Caco-2 (cell line): ENCODE data around the gene ADGRA1. TPM values are rescaled to one million over a fixed set of nuclear protein-coding genes. Genes with fewer than 3 reads are reported as not detected.

Experiments
- BruUV-seq: library from RNA; stranded (reverse); fragments of 400-500 nt; replicated peaks from 2 replicates; lab custom pipeline; 2021; lab: Mats Ljungman, UMichigan
- CTCF ChIA-PET: fragments of 300-600 bp; sonication (Branson Sonifier 250); formaldehyde crosslinking; loops from one replicate; lab custom pipeline; 2022; ENCODE audit warnings: antibody characterized with exemption; lab: Charles Lee
- POLR2A ChIA-PET: fragments of 300-600 bp; sonication (Branson Sonifier 250); formaldehyde crosslinking; loops from one replicate; lab custom pipeline; 2022; ENCODE audit warnings: antibody characterized with exemption; lab: Charles Lee
- DNase-seq, 2 experiments: peaks; one replicate each; pipeline versions ENCODE4 v3.0.0 to v3.0.0-alpha.2; 2020 to 2022
- H3K27me3 ChIP-seq: replicated peaks from 2 replicates; pipeline ENCODE4 v1.6.0; 2011; ENCODE audit warnings: low read length; ENCODE audit not compliant: control insufficient read depth, insufficient read depth
- H3K36me3 ChIP-seq: 2 replicates; pipeline ENCODE4 v1.5.1; 2011; ENCODE audit warnings: low read length; ENCODE audit not compliant: control insufficient read depth, insufficient read depth
- H3K4me1 ChIP-seq: fragments of 250-450 bp; sonication (Bioruptor Pico); 2 replicates; pipeline ENCODE4 v1.5.1; 2020; ENCODE audit warnings: mild to moderate bottlenecking
- H3K4me3 ChIP-seq: 2 replicates; pipeline ENCODE4 v1.5.1; 2011; ENCODE audit warnings: low read depth, mild to moderate bottlenecking, control low read depth, low read length
- H3K9me3 ChIP-seq: fragments of 250-450 bp; sonication (Bioruptor Pico); 2 replicates; pipeline ENCODE4 v1.5.1; 2020; ENCODE audit warnings: mild to moderate bottlenecking, moderate library complexity
- H3K27ac Mint-ChIP-seq: one replicate; pipeline ENCODE4 v1.8.0; 2022; ENCODE audit warnings: mixed read lengths; ENCODE audit not compliant: unreplicated experiment
- H3K27me3 Mint-ChIP-seq: one replicate; pipeline ENCODE4 v1.8.0; 2022; ENCODE audit warnings: mixed read lengths; ENCODE audit not compliant: insufficient read depth, unreplicated experiment
- H3K36me3 Mint-ChIP-seq: one replicate; pipeline ENCODE4 v1.8.0; 2022; ENCODE audit warnings: mild to moderate bottlenecking, mixed read lengths; ENCODE audit not compliant: insufficient read depth, unreplicated experiment
- H3K4me1 Mint-ChIP-seq: one replicate; pipeline ENCODE4 v1.8.0; 2022; ENCODE audit warnings: low read depth, mixed read lengths; ENCODE audit not compliant: unreplicated experiment
- H3K4me3 Mint-ChIP-seq: one replicate; pipeline ENCODE4 v1.8.0; 2022; ENCODE audit warnings: mild to moderate bottlenecking, moderate library complexity, mixed read lengths; ENCODE audit not compliant: unreplicated experiment
- H3K9me3 Mint-ChIP-seq: one replicate; pipeline ENCODE4 v1.8.0; 2022; ENCODE audit warnings: mixed read lengths; ENCODE audit not compliant: unreplicated experiment
- CTCF ChIP-seq, 2 experiments: fragments of 200-600 bp in 1 of 2; IDR thresholded peaks; 1 replicate in 1 of 2; 2 replicates in 1 of 2; pipeline versions ENCODE4 v1.5.1 to v1.8.0; 2011 to 2022; ENCODE audit warnings: antibody characterized with exemption in 1 of 2, control low read depth in 1 of 2, inconsistent platforms in 1 of 2, low read depth in 1 of 2, low read length in 1 of 2, mild to moderate bottlenecking in 1 of 2, moderate library complexity in 1 of 2; ENCODE audit not compliant: insufficient read depth in 1 of 2, severe bottlenecking in 1 of 2, unreplicated experiment in 1 of 2
- intact Hi-C: fragments of 100-400 bp; cut with micrococcal nuclease; formaldehyde crosslinking; loops from one replicate; pipeline ENCODE4 v1.10.0; 2022; ENCODE audit not compliant: unreplicated experiment
- total RNA-seq: library from RNA; stranded (reverse); gene quantifications from 2 replicates; pipeline ENCODE4 v1.2.3, GENCODE V29; 2022

ADGRA1 gene
- total RNA-seq, 1 experiment from 2014 or later: not detected

- no peaks in the 10 kb centered on the region for H3K36me3 ChIP-seq
- TF ChIP-seq CTCF (IDR thresholded peaks at IDR 0.05; ENCODE audit: insufficient read depth in 1 of 2, low read depth in 1 of 2, low read length in 1 of 2, severe bottlenecking in 1 of 2, unreplicated experiment in 1 of 2): no peak
- no TSS peak for BruUV-seq
- intact Hi-C loops: no loop called here
- H3K27ac Mint-ChIP-seq: no peak overlapping the region
- peaks cover 13% of the 10 kb centered on the region for H3K4me1 ChIP-seq
- no peak overlapping the region for H3K4me3 Mint-ChIP-seq
- H3K4me1 Mint-ChIP-seq: no peaks in the 10 kb centered on the region
- peaks cover 6% of the 10 kb centered on the region; the same call in 1 of the 2 replicates for H3K9me3 ChIP-seq
- CTCF ChIA-PET: no interaction called here
- H3K36me3 Mint-ChIP-seq: no peaks in the 10 kb centered on the region
- POLR2A ChIA-PET: no interaction called here
- peaks cover under 1% of the 10 kb centered on the region for H3K27me3 Mint-ChIP-seq
- no peak overlapping the region for H3K4me3 ChIP-seq
- no peaks in the 10 kb centered on the region for H3K27me3 ChIP-seq
- H3K9me3 Mint-ChIP-seq: peaks cover 4% of the 10 kb centered on the region
- peak in 1 of 2 experiments; percentile 30 for DNase-seq
Measured at GRCh38 chr10:133167693-133168616, 80.2 kb downstream of the ADGRA1 start.

DNA sequence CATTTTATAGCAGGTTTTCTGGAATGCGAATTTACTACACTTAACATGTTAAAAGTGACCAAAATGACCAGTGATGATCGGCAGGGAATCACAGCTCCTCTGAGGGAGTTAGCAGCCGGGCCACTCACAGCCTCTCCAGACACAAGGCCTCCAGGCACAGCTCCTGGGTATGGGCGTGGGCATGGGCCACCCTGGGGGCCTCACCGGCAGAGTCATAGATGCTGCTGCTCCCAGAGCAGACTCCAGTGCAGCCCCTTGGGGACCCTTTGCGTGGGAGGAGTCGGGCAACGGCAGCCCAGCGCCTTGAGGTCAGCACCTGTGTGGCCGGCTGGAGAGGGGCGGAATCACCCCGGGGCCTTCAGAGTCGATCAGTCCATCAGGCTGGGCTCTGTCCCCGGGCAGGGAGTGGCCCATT, 80.9 kb downstream of the ADGRA1 start:
- no peaks in the 10 kb centered on the region for H3K4me1 Mint-ChIP-seq
- Histone ChIP-seq H3K9me3 (peaks cover 7% of the 10 kb centered on the region; the same call in 1 of the 2 replicates), H3K27me3 (no peaks in the 10 kb centered on the region), H3K36me3 (no peaks in the 10 kb centered on the region), H3K4me3 (no peak overlapping the region), H3K4me1 (peaks cover 13% of the 10 kb centered on the region)
- no TSS peak for BruUV-seq
- peak in 1 of 2 experiments; percentile 29 for DNase-seq
- ChIA-PET CTCF (no interaction called here), POLR2A (no interaction called here)
- TF ChIP-seq CTCF (IDR thresholded peaks at IDR 0.05; ENCODE audit: insufficient read depth in 1 of 2, low read depth in 1 of 2, low read length in 1 of 2, severe bottlenecking in 1 of 2, unreplicated experiment in 1 of 2): no peak
- intact Hi-C loops: no loop called here
- H3K9me3 Mint-ChIP-seq: peaks cover 11% of the 10 kb centered on the region
- no peak overlapping the region for H3K4me3 Mint-ChIP-seq
- H3K27me3 Mint-ChIP-seq: peaks cover 4% of the 10 kb centered on the region
- no peak overlapping the region for H3K27ac Mint-ChIP-seq
- H3K36me3 Mint-ChIP-seq: no peaks in the 10 kb centered on the region

- no peaks in the 10 kb centered on the region for H3K36me3 Mint-ChIP-seq
- peaks cover 7% of the 10 kb centered on the region; the same call in 1 of the 2 replicates for H3K9me3 ChIP-seq
- no peak overlapping the region for H3K4me3 ChIP-seq
- no peaks in the 10 kb centered on the region for H3K36me3 ChIP-seq
- peaks cover 4% of the 10 kb centered on the region for H3K27me3 Mint-ChIP-seq
- intact Hi-C loops: no loop called here
- DNase-seq: peak in 1 of 2 experiments; percentile 28
- H3K9me3 Mint-ChIP-seq: peaks cover 18% of the 10 kb centered on the region
- ChIA-PET POLR2A (no interaction called here), CTCF (interaction anchor here (0.6 kb wide), 1 partner anchor 132 kb away, joined by 5 read pairs; no protein-coding TSS in a partner anchor)
- H3K4me1 ChIP-seq: peaks cover 12% of the 10 kb centered on the region
- no peak overlapping the region for H3K27ac Mint-ChIP-seq
- TF ChIP-seq CTCF (IDR thresholded peaks at IDR 0.05; ENCODE audit: insufficient read depth in 1 of 2, low read depth in 1 of 2, low read length in 1 of 2, severe bottlenecking in 1 of 2, unreplicated experiment in 1 of 2): no peak
- BruUV-seq: no TSS peak
- H3K4me3 Mint-ChIP-seq: no peak overlapping the region
- no peaks in the 10 kb centered on the region for H3K27me3 ChIP-seq
- H3K4me1 Mint-ChIP-seq: no peaks in the 10 kb centered on the region
Measured at GRCh38 chr10:133169173-133169947, 81.6 kb downstream of the ADGRA1 start.
